NCI-H128 (cell line): ENCODE data around the gene FAM81B.

Experiments
- DNase-seq: peaks from one replicate; lab custom pipeline; 2025; ENCODE audit not compliant: unreplicated experiment; lab: John Stamatoyannopoulos, UW

Gene FAM81B

DNA sequence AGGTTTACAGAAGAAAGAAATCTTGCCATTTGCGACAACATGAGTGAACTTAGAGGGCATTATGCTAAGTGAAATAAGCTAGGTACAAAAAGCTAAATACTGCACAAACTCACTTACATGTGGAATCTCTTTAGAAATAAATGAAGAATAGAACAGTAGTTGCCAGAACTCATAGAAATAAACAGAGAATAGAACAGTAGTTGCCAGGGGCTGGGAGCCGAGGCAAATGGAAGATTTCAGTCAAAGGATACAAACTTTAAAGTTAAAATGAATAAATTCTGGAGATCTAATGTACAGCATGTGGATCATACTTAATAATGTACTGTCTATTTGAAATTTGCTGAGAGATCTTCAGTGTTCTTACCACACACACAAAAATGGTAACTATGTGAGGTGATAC lies 63.4 kb downstream of the FAM81B start:
- no peak for DNase-seq

- DNase-seq: no peak
Measured at GRCh38 chr5:95460665-95461064, 69.5 kb downstream of the FAM81B start.

- no peak for DNase-seq
Measured at GRCh38 chr5:95471487-95471886, 80.3 kb downstream of the FAM81B start.

DNA sequence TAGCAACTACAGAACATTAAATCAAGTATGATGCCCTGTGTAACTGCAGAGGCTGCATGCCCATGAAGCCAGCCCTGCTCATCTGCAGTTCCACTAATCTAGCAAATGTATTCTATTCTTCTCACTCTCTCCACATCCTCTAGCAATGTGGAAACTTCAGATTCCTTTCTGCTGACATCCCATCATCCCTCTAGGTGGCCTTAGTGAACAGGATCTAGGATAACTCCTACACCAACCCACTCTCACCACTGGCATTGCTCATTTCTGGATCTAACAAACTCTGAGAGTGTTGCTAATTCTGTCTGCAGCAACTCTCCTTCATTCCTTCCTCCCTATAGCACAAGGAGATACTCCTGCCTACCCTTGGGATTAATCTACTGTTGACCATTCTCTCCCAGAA lies 80.8 kb downstream of the FAM81B start:
- DNase-seq: no peak

GRCh38 chr5:95484421-95484820 lies 93.3 kb downstream of the FAM81B start:
- no peak for DNase-seq

- no peak for DNase-seq
Measured at GRCh38 chr5:95486191-95486590, 95.0 kb downstream of the FAM81B start.

DNA sequence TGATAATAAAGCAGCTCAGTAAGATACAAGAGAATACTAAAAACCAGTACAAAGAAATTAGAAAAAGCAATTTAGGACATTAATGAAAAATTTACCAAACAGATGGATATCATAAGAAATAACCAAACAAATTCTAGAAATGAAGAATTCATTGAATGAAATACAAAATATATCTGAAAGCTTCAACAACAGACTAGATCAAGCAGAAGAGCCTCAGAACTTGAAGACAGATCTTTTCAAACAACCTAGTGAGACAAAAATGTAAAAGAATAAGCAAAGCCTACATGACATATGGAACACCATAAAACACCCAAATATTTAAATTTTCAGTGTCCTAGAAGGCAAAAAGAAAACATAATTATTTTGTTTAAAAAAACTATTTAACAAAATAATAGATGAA lies 96.7 kb downstream of the FAM81B start:
- DNase-seq: no peak
